ENCODE measurements around the gene ABCC6.

The ABCC6 gene

GRCh38 chr16:16190546-16190945 is 32.7 kb downstream of the ABCC6 start:
- DNase-seq (ENCODE audit: low read depth in 2 of 2) = no peak
- no peak for TF ChIP-seq CTCF (IDR thresholded peaks at IDR 0.05; ENCODE audit: low read depth, low read length)
- no peak overlapping the region for H3K4me3 ChIP-seq (replicated peaks in 1 of 2; ENCODE audit: low read depth in 2 of 2, low read length in 2 of 2)

- no peak for TF ChIP-seq CTCF (IDR thresholded peaks at IDR 0.05; ENCODE audit: low read depth, low read length)
- H3K4me3 ChIP-seq (replicated peaks in 1 of 2; ENCODE audit: low read depth in 2 of 2, low read length in 2 of 2) = no peak overlapping the region
- no peak for DNase-seq (ENCODE audit: low read depth in 2 of 2)
Observed at GRCh38 chr16:16189842-16190241, 33.5 kb downstream of the ABCC6 start.

- no peak for TF ChIP-seq CTCF (IDR thresholded peaks at IDR 0.05; ENCODE audit: low read depth, low read length)
- DNase-seq (ENCODE audit: low read depth in 2 of 2) = no peak
- H3K4me3 ChIP-seq (replicated peaks in 1 of 2; ENCODE audit: low read depth in 2 of 2, low read length in 2 of 2) = no peak overlapping the region
Observed at GRCh38 chr16:16188827-16189226, 34.5 kb downstream of the ABCC6 start.

- no peak for DNase-seq (ENCODE audit: low read depth in 2 of 2)
- no peak overlapping the region for H3K4me3 ChIP-seq (replicated peaks in 1 of 2; ENCODE audit: low read depth in 2 of 2, low read length in 2 of 2)
- no peak for TF ChIP-seq CTCF (IDR thresholded peaks at IDR 0.05; ENCODE audit: low read depth, low read length)
Observed at GRCh38 chr16:16186820-16187219, 36.5 kb downstream of the ABCC6 start.

- TF ChIP-seq CTCF (IDR thresholded peaks at IDR 0.05; ENCODE audit: low read depth, low read length) = no peak
- H3K4me3 ChIP-seq (replicated peaks in 1 of 2; ENCODE audit: low read depth in 2 of 2, low read length in 2 of 2) = no peak overlapping the region
- DNase-seq (ENCODE audit: low read depth in 2 of 2) = no peak
Observed at GRCh38 chr16:16185095-16185494, 38.2 kb downstream of the ABCC6 start.

- no peak overlapping the region for H3K4me3 ChIP-seq (replicated peaks in 1 of 2; ENCODE audit: low read depth in 2 of 2, low read length in 2 of 2)
- DNase-seq (ENCODE audit: low read depth in 2 of 2) = no peak
- TF ChIP-seq CTCF (IDR thresholded peaks at IDR 0.05; ENCODE audit: low read depth, low read length) = no peak
Observed at GRCh38 chr16:16184594-16184993, 38.7 kb downstream of the ABCC6 start.

- no peak for DNase-seq (ENCODE audit: low read depth in 2 of 2)
- no peak overlapping the region for H3K4me3 ChIP-seq (replicated peaks in 1 of 2; ENCODE audit: low read depth in 2 of 2, low read length in 2 of 2)
- peak; percentile 17 for TF ChIP-seq CTCF (IDR thresholded peaks at IDR 0.05; ENCODE audit: low read depth, low read length)
Observed at GRCh38 chr16:16183562-16183961, 39.7 kb downstream of the ABCC6 start.

Measured in cardiac fibroblast (primary cell).